Activated B cell treated with CpG ODN at 0.5 μM for 24 hours (primary cell): ENCODE data around the gene TMC6. TPM values are rescaled to one million over a fixed set of nuclear protein-coding genes. Genes with fewer than 3 reads are reported as not detected.
"Not testable (repeated sequence)": the region's sequence is repeated elsewhere in the genome, so short reads cannot be mapped to it uniquely, and the experiment has no call there.

ENCODE experiments used
- ATAC-seq: fragments of 200-7000 bp; cut with Tn5 transposase; one replicate; pipeline ENCODE4 v1.10.0; 2021; ENCODE audit warnings: low read depth, mild to moderate bottlenecking, moderate library complexity
- CTCF ChIA-PET: fragments of 350-600 bp; sonication (Branson Sonifier 250); formaldehyde crosslinking; loops from one replicate; lab custom pipeline; 2021; ENCODE audit warnings: antibody characterized with exemption; lab: Charles Lee
- POLR2A ChIA-PET: fragments of 350-600 bp; sonication (Branson Sonifier 250); formaldehyde crosslinking; loops from one replicate; lab custom pipeline; 2021; ENCODE audit warnings: antibody characterized with exemption; lab: Charles Lee
- DNase-seq: peaks from one replicate; pipeline ENCODE4 v3.0.0; 2022
- H3K27ac Mint-ChIP-seq: one replicate; pipeline ENCODE4 v1.8.0; 2020; ENCODE audit warnings: mixed read lengths
- H3K27me3 Mint-ChIP-seq: one replicate; pipeline ENCODE4 v1.8.0; 2021; ENCODE audit warnings: mixed read lengths
- H3K36me3 Mint-ChIP-seq: one replicate; pipeline ENCODE4 v1.8.0; 2021; ENCODE audit warnings: low read depth, mixed read lengths
- H3K4me1 Mint-ChIP-seq: one replicate; pipeline ENCODE4 v1.8.0; 2021; ENCODE audit warnings: mixed read lengths
- H3K4me3 Mint-ChIP-seq: one replicate; pipeline ENCODE4 v1.8.0; 2020; ENCODE audit warnings: mild to moderate bottlenecking, mixed read lengths
- H3K9me3 Mint-ChIP-seq: one replicate; pipeline ENCODE4 v1.8.0; 2020; ENCODE audit warnings: mixed read lengths
- CTCF ChIP-seq: fragments of 200-600 bp; IDR thresholded peaks from one replicate; pipeline ENCODE4 v1.8.0; 2022; ENCODE audit warnings: antibody characterized with exemption, mild to moderate bottlenecking
- intact Hi-C: fragments of 100-400 bp; cut with micrococcal nuclease; formaldehyde crosslinking; loops from one replicate; pipeline ENCODE4 v1.15.1; 2024
- total RNA-seq: library from RNA; stranded (reverse); gene quantifications from 2 replicates; pipeline ENCODE4 v1.2.3, GENCODE V29; 2022

The TMC6 gene
- total RNA-seq, 1 donor from 2014 or later = 896 TPM

GRCh38 chr17:78088529-78088928 is 40.0 kb downstream of the TMC6 start:
- ChIA-PET POLR2A (no interaction called here), CTCF (no interaction called here)
- Mint-ChIP-seq H3K9me3 (no peaks in the 10 kb centered on the region), H3K4me3 (no peak overlapping the region), H3K4me1 (no peaks in the 10 kb centered on the region), H3K27me3 (no peaks in the 10 kb centered on the region), H3K27ac (no peak overlapping the region), H3K36me3 (peaks cover 75% of the 10 kb centered on the region)
- TF ChIP-seq CTCF = no peak
- DNase-seq (no peak), ATAC-seq (no peak)
- intact Hi-C loops = no loop called here

- ChIA-PET CTCF (interaction anchor here (0.6 kb wide), 1 partner anchor 164 kb away, joined by 3 read pairs; no protein-coding TSS in a partner anchor), POLR2A (no interaction called here)
- Mint-ChIP-seq H3K4me3 (no peak overlapping the region), H3K9me3 (no peaks in the 10 kb centered on the region), H3K4me1 (no peaks in the 10 kb centered on the region), H3K36me3 (peaks cover 73% of the 10 kb centered on the region), H3K27me3 (no peaks in the 10 kb centered on the region), H3K27ac (no peak overlapping the region)
- DNase-seq (no peak), ATAC-seq (no peak)
- no peak for TF ChIP-seq CTCF
- intact Hi-C loops = no loop called here
Measured at GRCh38 chr17:78086740-78087139, 41.8 kb downstream of the TMC6 start.

GRCh38 chr17:78082988-78083387 is 45.6 kb downstream of the TMC6 start:
- ChIA-PET POLR2A (no interaction called here), CTCF (interaction anchor here (3.3 kb wide), 1 partner anchor 168 kb away, joined by 32 read pairs; no protein-coding TSS in a partner anchor)
- DNase-seq (no peak), ATAC-seq (no peak)
- TF ChIP-seq CTCF = no peak
- intact Hi-C loops = no loop called here
- H3K9me3 Mint-ChIP-seq = no peaks in the 10 kb centered on the region
- H3K4me3 Mint-ChIP-seq = no peak overlapping the region
- H3K27ac Mint-ChIP-seq = no peak overlapping the region
- H3K27me3 Mint-ChIP-seq = no peaks in the 10 kb centered on the region
- H3K4me1 Mint-ChIP-seq = no peaks in the 10 kb centered on the region
- H3K36me3 Mint-ChIP-seq = peaks cover 73% of the 10 kb centered on the region

GRCh38 chr17:78082355-78082872 is 46.1 kb downstream of the TMC6 start:
- POLR2A ChIA-PET, H3K9me3 Mint-ChIP-seq, H3K27me3 Mint-ChIP-seq, H3K4me3 Mint-ChIP-seq, H3K4me1 Mint-ChIP-seq, H3K27ac Mint-ChIP-seq, ATAC-seq, DNase-seq, intact Hi-C loops: not testable (repeated sequence)
- peaks cover 74% of the 10 kb centered on the region for H3K36me3 Mint-ChIP-seq
- CTCF ChIA-PET = interaction anchor here (3.3 kb wide), 1 partner anchor 168 kb away, joined by 32 read pairs; no protein-coding TSS in a partner anchor

GRCh38 chr17:78081551-78081950 is 47.0 kb downstream of the TMC6 start:
- Mint-ChIP-seq H3K4me1 (no peaks in the 10 kb centered on the region), H3K27me3 (no peaks in the 10 kb centered on the region), H3K4me3 (no peak overlapping the region), H3K9me3 (no peaks in the 10 kb centered on the region), H3K27ac (no peak overlapping the region), H3K36me3 (peaks cover 74% of the 10 kb centered on the region)
- ChIA-PET POLR2A (no interaction called here), CTCF (no interaction called here)
- no peak for TF ChIP-seq CTCF
- intact Hi-C loops = no loop called here
- no peak for DNase-seq
- no peak for ATAC-seq

DNA sequence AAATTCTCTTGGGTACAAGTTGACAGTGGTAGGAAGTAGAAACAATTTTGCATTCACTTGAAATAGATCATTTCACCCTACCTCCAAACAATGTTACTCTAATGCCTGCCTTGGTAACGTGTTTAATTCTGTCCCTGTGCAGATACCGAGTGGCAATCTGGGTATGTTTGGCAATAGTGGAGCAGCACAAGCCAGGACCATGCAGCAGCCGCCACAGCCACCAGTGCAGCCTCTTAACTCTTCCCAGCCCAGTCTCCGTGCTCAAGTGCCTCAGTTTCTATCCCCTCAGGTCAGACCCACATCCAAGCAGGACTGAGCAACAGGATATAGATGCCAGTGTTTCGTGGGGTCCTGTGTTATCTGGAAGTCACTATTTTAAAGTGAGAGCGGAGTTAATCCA is 49.3 kb downstream of the TMC6 start:
- ChIA-PET CTCF (no interaction called here), POLR2A (no interaction called here)
- Mint-ChIP-seq H3K9me3 (no peaks in the 10 kb centered on the region), H3K27me3 (no peaks in the 10 kb centered on the region), H3K36me3 (peaks cover 81% of the 10 kb centered on the region), H3K27ac (no peak overlapping the region), H3K4me1 (no peaks in the 10 kb centered on the region), H3K4me3 (no peak overlapping the region)
- intact Hi-C loops = no loop called here
- no peak for DNase-seq
- ATAC-seq = no peak
- TF ChIP-seq CTCF = no peak
